Kidney capillary endothelial cell (primary cell): Measurements from ENCODE around the gene SPATA33.
A peak's percentile ranks its signal among the peaks of the same experiment; 100 is the strongest.

Experiments
- DNase-seq: peaks from one replicate; pipeline ENCODE4 v3.0.0-alpha.2; 2018; ENCODE audit warnings: low spot score

Gene SPATA33

DNA sequence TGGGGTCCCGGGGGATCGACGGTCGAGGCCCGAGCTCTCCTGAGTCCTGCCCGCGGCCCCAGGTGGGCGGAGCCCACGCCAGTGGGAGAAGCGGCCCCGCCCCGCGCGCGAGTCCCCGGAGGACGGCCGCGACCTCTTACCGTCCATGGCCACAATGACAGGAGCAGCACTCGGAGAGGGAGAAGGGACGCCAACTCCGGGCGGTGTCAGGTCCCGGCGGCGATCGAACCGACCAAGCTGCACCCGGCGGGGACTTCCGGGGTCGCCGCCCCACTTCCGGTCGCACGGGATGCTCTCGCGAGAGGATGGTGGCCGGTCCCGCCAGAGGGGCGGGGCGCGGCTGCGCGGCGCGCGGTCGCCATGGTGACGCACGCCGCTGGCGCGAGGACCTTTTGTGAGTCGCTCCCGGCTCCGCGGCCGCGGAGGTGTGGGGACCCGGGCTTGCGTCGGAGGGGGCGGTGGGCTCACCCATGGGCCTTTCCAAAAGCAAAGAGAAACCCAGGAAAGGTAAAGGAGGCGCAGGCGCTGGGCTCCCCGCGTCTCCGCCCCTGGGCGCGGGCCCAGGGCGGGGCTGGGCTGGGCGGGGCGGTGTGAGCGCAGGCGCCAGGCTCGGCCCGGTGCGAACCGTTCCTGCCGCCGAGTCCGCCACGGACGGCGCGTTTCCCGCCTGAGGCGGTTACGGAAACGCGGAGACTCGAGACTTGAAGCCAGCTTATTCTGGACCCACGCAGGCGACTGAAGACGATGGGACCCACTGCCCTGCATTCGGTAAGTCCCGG, at the start of gene SPATA33, which contains the start of gene CHMP1A:
TSS of gene SPATA33 (plus strand) at position 395 of the 779 bp plus-strand sequence. CDS start at position 471, 76 bp downstream.
TSS of gene CHMP1A (minus strand) at position 267 of the 779 bp plus-strand sequence. CDS start at position 147, 120 bp downstream.
- peak; percentile 75 for DNase-seq

DNA sequence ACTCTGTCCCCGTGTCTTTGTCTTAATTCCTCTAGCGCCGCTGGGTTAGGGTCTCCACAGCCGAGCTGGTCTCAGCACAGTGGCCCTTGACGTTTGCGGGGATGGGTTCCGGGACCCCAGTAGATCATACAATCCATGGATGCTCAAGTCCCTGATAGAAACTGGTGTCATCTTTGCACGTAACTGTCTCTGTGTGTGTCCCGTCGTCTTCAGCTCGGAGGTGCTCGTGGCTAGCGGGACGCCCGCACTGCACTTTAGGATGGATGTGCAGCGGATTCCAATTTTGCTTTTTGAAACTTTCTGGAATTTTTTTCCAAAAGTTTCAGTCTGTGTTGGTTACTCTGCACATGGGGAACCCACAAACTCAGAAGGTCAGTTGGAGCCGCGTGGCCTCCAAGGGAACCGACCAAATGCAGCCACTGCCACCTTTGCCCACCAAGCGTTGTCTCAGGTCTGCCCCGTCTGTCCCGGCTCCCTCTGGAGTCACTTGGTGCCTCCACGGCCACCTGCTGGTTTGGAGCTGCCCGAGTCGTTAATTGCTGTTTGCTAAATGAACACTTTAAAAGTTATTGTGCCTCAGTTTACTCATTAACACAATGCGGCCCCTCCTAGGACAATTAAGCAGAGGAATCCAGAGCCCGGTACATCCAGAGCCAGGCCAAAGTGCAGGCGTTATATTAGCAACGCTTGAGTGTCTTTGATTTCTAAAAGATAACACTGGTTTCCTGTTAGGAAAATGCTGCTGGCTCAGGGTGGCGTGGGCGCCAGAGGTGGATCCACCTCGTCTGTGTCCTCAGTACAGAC, 49.5 kb upstream of the SPATA33 start:
- DNase-seq, result no peak

DNA sequence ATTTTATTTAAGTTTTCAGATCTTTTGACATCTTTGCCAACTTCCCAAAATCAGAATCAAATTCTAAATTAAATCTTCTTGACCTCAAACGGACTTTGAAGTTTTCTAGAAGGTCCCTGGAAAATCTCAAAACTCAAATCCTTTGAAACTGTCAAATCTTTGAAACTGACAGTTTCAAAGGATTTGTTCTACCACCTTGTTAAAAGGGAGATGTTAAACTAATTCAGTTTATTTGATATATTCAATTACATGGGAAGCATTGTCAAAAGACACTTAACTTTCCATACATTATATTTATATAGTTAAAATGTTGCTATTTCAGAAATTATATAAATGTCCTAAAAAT, 47.6 kb upstream of the SPATA33 start:
- DNase-seq, result no peak

DNA sequence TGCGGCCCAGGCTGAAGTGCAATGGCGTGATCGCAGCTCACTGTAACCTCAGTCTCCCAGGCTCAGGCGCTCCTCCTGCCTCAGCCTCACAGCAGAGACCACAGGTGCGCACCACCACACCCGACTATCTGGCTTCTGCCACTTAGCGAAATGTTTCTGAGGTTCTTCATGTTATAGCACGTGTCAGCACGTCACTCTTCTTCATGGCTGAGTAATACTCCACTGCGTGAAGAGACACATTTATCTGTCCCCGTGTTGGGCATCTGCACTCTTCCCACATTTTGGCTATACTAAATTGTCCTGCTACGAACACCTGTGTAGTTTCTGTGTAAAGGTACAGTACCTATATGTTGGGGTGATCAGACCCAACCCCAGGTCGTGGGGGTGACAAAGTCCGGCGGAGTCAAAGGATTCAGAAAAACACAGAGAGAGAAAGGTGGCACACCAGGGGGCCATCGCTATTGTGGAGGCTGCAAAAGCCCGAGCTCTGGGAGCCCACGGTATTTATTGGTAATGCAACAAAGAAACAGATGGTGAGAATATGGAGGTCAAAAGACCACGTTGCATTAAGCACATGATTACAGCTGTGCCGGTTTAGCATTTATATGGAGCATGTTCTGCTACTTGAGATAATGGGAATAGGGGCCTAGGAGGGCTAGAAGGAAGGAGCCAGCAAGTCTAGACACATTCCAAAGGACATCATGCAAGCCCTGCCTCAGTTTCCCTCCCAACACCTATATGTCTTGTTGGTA, 45.0 kb upstream of the SPATA33 start:
- no peak for DNase-seq

DNA sequence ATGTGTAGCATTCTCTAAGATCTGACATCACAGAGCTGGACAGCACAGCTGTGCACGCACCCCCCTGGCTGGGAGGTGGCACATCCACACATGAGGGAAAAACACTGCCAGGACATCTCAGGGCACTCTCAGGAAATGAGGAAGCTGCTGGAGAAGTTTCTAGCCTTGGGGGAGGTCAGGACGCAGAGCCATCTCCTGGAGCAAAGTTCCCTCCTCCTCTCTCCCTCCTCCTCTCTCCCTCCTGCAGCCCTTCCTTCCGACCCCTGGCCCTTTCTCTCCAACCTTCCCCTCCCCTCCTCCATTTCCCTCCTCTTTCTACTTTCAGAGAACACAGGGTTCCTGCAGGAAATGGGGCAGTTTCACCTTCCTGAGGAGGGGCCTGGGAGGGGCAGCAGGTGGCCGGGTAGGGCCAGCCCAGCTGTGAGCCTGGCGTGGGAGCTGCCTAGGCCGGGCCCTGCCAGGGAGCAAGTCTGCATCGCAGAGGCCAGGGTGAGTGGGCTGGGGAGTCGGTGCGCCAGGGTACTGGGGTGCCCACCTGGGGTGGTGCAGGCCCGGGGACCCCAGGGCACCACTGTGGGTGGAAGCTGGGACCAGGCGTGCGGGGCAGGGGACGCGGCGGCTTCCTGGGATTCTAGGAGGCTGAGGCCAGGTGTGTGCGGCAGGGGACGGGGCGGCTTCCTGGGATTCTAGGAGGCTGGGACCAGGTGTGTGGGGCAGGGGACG, 44.2 kb upstream of the SPATA33 start, which contains the start of gene DPEP1:
TSS of gene DPEP1 (plus strand) at position 412 of the 723 bp plus-strand sequence. CDS start 16,769 bp downstream, outside the sequence.
- DNase-seq, result no peak

DNA sequence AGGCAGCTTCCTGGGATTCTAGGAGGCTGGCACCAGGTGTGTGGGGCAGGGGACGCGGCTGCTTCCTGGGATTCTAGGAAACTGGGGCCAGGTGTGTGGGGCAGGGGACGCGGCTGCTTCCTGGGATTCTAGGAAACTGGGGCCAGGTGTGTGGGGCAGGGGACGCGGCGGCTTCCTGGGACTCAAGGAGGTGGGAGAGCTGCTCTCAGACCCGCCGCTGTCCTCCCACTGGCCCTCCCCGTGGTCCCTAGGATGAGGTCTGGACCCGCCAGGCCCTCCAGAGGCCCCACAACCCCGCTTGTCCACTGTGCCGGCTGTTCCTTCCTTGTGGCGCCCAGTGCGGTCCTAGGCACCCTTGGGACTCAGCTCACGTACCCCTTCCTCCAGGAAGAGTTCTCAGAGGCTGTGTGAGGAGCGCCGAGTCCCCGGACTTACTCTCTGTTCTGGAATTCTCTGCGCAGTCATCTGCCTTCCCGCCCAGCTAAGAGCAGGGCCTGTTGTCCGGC, 43.6 kb upstream of the SPATA33 start:
- no peak for DNase-seq

DNA sequence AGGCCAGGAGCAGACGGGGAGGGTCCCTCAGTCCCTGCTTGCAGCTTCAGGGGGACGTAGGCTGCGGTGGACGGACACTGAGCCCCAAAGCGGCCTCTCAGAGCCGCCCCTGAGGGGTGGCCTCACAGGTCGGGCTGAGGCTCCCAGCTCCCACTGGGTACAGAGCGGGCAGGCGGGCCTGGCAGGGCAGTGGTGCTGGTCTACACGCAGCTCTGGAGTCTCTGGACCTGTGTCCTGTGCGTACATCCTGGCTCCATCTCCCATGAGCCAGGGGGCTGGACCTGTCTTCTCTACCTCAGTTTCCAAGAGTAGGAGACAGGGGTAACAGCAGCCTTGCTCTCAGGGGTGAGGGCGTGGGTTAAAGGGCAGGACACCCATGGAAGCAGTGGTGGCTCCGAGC, 42.5 kb upstream of the SPATA33 start:
- no peak for DNase-seq

DNA sequence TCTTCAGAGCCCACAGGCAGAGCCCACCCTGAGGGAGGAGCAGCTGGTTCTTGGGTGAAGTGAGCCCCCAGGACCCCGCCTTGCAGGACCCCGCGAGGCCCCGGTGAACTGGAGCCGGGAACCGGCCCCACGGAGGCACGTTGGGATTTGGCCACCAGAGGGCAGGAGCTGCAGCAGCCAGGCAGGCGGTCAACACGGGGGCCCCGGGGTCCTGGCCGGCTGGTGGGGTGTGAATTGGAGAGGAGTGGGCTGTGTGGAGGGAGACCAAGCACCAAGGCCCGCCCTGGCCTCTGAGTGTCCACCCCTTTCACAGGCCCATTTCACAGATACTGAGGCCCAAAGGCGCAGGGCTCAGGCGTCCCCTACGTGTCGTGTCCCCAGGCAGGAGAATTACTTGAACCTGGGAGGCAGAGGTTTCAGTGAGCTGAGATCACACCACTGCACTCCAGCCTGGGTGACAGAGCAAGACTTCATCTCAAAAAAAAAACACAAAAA, 42.0 kb upstream of the SPATA33 start:
- no peak for DNase-seq

DNA sequence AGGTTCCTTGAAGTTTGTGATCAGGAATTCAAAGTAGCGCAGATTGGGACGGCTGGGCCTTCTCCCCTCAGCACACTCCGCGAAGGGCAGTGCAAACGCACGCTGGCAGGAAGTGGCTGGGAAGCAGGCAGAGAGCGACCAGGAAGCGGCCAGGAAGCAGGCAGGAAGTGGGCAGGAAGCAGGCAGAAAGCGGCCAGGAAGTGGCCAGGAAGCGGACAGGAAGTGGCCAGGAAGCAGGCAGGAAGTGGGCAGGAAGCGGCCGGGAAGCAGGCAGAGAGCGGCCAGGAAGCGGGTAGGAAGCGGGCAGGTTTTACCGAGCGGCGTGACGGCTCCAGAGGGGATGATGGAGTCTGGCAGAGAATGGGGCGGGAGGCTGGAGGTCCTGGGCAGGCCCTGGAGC, 41.0 kb upstream of the SPATA33 start:
- no peak for DNase-seq

DNA sequence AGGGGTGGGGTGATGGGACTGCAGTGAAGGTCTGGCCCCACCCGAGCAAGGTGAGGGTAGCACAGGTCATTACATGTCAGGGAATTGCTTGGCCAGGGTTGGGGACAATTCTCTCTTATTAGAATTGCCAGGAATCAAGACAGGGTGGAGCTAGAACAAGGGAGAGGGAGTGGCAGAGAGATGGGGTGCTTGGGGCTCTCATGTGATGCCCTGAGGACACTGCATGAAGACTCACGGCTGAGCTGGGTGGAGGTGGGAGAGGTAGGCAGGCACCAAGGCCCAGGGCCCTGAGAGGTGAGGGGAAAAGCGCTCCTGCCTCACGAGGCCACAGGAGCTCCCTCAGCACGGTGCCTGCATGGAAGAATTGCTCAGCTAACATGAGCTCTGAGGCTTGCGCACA, 40.6 kb upstream of the SPATA33 start:
- no peak for DNase-seq

DNA sequence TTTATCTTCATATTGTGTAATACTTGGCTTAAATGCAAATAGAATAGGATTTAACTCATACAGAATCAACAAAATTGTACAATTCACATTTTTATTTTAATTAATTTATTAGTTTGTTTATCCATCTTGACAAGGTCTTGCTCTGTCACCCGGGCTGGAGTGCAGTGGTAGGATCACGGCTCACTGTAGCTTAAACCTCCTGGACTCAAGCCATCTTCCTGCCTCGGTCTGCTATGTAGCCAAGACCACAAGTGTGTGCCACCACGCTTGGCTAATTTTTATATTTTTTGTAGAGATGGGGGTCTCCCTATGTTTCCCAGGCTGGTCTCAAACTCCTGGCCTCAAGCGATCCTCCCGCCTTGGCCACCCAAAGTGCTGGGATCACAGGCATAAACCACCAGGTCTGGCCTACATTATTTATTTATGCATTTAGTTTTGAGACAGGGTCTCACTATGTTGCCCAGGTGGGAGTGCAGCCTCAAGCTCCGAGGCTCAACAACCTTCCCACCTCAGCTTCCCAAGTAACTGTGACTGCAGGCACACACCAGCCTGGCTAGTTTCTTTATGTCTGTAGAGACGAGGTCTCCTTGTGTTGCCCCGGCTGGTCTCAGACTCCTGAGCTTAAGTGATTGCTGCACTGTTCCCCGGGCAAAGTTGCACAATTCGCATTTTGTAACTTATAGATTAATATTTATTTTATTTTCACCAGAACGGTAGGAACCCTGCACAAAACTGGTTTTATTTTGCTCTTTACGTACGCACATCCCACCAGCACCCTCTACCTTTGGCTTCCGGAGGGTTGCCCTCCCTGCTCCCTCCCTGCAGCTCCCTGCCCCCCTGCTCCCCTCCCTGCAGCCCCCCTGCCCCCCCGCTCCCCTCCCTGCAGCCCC, 39.3 kb upstream of the SPATA33 start:
- no peak for DNase-seq

DNA sequence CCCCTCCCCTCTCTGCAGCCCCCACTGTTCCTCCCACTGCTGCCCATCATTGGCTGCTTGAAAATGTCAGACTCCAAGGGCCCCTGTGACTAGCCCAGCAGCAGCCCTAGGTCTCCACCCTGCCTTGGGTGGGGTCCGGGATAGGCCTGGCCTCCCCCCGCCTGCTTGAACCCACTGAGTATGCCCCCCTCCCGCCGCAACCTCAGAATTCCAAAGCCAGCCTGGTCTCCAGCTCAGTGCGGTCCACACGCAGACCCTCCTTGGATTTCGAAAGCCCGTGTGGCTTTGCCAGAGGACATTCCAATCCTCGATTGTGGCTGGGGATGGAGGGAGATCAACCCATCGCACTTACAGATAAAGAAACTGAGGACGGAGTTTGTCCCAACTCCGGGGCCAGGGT, 37.8 kb upstream of the SPATA33 start:
- DNase-seq, result no peak

DNA sequence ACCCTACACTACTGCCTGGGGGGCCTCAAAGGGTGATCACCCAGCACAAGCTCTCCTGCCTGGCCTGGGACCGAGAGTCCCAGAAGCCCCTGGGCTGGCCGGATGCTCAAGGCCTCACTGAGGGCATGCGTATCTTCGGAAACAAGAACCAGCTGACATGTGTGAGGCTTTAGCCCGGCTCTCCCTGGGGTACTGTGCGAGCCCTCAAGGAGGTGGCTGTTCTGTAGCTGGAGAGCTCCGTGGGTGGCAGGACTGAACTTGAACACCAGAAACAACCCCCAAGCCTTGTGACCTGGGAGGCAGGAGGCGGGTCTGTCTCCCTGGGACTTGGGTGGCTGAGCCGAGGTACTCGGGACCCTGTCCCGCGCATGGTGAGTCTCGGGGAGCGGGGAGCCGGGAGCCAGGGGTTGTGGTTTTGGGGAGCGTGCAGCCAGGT, 37.2 kb upstream of the SPATA33 start:
- DNase-seq, result no peak

DNA sequence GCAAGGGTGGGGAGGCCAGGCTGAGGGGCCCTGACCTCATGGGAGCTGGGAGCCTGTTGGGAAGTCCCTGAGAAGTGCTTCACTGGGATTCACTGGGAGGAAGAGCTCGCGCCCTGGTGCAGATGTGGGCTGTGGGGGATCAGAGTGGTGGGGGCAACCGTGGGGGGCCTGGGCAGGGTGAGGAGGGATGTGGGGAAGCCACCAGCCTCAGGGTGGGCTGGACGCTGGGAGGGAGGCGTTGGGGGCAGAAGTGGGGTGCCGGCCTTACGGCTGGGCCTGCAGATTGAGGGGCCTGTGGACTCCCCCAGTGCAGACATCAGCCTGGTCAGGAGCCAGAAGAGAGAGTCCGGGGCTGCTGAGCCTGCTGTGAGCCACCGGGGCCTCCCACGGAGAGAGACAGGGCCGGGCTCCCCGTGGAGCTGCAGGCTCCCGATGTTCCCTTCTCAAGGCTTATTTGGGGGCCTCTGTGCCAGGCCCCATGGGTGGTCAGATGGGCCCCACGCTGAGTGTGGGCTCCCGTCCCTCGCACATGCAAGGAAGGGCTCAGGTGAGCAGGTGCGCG, 36.4 kb upstream of the SPATA33 start:
- no peak for DNase-seq

DNA sequence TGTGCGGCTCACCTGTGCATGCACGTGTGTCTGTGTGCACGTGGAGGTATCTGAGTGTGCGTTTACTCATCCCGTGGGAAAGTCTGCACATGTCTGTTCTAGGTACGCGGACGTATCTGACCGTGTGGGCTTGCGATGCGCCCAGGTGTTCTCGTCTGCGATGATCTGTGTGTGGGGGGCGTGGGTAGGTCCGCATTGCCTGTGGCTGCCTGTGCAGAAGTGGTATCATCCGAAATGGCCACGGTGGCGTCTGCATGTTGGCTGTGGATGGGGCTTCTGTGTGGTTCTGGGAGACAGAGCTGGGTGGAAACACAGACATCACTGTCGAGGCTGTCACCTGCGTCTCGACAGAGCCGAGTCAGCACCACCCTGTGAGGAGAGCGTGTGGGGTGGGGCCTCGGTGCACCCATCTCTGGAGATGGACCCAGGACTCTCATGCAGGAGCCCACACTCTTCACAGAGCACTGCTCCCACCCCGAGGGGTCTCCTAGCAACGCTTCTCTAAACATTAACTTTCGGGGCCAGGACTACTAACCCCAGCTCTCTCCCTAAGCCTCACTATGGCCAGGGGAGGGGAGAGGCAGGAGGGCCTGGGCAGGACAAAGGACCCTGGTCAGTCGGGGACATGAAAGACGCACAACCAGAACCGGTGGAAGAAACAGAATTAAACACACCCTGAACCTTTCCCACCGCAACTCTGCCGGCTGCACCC, 35.8 kb upstream of the SPATA33 start:
- no peak for DNase-seq

DNA sequence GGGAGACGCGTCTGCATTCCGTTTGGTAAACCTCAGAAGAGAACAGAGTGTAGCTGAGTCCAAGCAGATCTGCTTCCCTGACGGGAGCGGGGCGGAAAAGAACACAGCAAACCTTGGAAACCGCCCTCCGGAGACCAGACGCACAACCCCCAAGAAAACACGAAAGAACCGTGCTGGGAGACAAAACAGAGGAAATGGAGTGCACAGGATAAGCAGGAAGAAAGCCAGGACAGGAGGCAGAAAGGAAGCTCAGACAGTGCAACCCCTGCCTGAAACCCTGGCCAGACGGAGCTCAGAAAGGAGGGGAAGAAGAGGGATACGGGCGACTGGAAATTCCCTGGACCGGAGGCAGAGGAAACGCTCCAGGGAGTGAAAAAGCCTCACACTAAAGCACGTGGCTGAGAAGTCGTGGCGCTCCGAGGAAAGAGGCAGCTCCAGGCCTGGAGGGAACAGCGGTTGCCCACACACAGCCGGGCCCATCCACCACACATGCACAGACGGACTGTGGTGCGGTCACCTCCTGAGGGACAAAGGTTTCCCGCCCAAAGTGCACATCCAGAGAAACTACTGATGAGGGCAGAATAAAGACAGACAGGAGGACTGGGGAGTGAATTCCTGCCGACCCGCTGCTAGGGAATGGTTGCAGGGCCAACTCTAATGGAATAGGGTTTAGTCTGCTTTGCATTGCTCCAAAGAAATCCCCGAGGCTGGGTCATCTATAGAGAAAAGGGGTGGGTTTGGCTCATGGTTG, 34.0 kb upstream of the SPATA33 start:
- peak; percentile 26 for DNase-seq

DNA sequence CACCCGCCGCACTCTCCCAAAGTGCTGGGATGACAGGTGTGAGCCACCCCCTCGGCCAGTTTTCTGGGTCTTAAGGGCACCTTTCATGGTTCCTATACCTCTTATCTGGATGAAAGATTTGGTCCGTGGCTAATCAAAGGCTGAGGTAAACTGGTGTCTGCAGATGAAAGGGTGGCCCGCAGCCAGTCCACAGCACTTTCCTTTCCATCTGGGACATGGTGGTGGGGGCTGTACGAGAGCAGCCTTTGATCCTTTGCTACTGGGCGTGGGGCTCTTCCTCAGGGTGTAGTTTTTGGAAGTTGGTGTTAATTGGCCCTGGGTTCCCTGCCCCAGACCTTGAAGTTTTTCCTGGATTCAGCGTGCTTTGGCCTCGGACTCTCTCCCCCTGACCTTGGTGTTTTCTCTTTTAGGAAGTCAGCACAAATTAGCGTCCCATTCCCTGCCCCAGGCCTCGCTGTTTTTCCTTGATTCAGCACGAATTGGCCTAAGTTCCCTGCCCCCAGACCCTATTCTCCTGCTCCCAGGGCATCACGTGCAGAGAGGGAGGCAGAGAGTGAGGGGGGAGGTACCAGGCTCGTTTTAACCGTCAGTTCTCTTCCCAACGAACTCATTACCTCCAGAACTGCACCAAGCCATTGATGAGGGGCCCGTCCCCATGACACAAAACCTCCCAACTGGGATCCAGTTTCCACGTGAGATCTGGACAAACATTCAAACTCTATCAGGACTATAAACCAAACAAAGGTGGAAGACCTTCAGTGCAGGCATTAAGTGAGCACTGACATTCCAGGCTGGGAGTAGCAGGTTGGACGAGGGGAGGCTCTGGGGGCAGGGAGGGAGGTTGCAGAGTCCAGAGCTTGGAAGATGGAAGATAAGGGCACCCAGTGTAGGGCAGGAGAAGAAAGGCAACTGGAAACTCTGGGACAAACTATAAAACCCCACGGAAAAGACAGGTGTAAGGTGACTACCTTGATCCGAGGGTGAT, 32.6 kb upstream of the SPATA33 start:
- no peak for DNase-seq
